ENCODE data around the gene THEMIS. TPM values are rescaled to one million over a fixed set of nuclear protein-coding genes. Genes with fewer than 3 reads are reported as not detected.

Gene THEMIS
- polyA plus RNA-seq, 1 donor (not counting 4 experiments of a cell fraction or from before 2014, with no cell fraction given) = not detected

- dilution Hi-C loops (cut with MboI; ENCODE audit: extremely low pct_ligation_motif_present, low sequenced_read_pairs) = no loop called here
- TF ChIP-seq CTCF (optimal IDR thresholded peaks at IDR 0.05 in 1 of 3, IDR thresholded peaks at IDR 0.05 in 1 of 3, conservative IDR thresholded peaks at IDR 0.05 in 1 of 3; ENCODE audit: extremely low read depth in 1 of 3, insufficient read depth in 2 of 3, low read length in 3 of 3) = no peak
- no peak for TF ChIP-seq EZH2 (IDR thresholded peaks at IDR 0.05; ENCODE audit: low read length)
- FAIRE-seq (no peak), DNase-seq (ENCODE audit: low read depth, low spot score) (no peak)
- Histone ChIP-seq H3K4me2 (ENCODE audit: control insufficient read depth, extremely low read depth, insufficient read depth, low read depth, low read length) (no peak overlapping the region), H3K4me1 (ENCODE audit: control insufficient read depth, extremely low read depth, insufficient read depth, low read length) (peaks cover 6% of the 10 kb centered on the region), H3K9me1 (ENCODE audit: control insufficient read depth, extremely low read depth, insufficient read depth, low read length) (no peaks in the 10 kb centered on the region), H3K36me3 (ENCODE audit: control insufficient read depth in 2 of 2, extremely low read depth in 1 of 2, insufficient read depth in 2 of 2, low read length in 2 of 2) (no peaks in the 10 kb centered on the region), H3K27me3 (ENCODE audit: control insufficient read depth, extremely low read depth, insufficient read depth, low read length) (no peaks in the 10 kb centered on the region), H2AFZ (ENCODE audit: control insufficient read depth, low read length) (no peak overlapping the region), H3K4me3 (ENCODE audit: control insufficient read depth in 2 of 3, extremely low read depth in 1 of 3, insufficient read depth in 2 of 3, low read depth in 1 of 3, low read length in 3 of 3) (no peak overlapping the region), H3K27ac (ENCODE audit: control insufficient read depth, insufficient read depth, low read length) (no peak overlapping the region), H3K79me2 (ENCODE audit: control insufficient read depth, insufficient read depth, low read length) (no peaks in the 10 kb centered on the region), H3K9ac (ENCODE audit: control insufficient read depth, extremely low read depth, insufficient read depth, low read length) (no peak overlapping the region), H3K9me3 (ENCODE audit: control insufficient read depth, low read depth, low read length) (no peaks in the 10 kb centered on the region), H4K20me1 (ENCODE audit: control insufficient read depth, extremely low read depth, insufficient read depth, low read length) (no peaks in the 10 kb centered on the region)
Observed at GRCh38 chr6:127918506-127919427, 17.9 kb upstream of the THEMIS start.

- H4K20me1 ChIP-seq (ENCODE audit: control insufficient read depth, extremely low read depth, insufficient read depth, low read length) = no peaks in the 10 kb centered on the region
- DNase-seq (ENCODE audit: low read depth, low spot score) (no peak), FAIRE-seq (no peak)
- H3K4me2 ChIP-seq (ENCODE audit: control insufficient read depth, extremely low read depth, insufficient read depth, low read depth, low read length) = no peak overlapping the region
- no peak overlapping the region for H3K4me3 ChIP-seq (ENCODE audit: control insufficient read depth in 2 of 3, extremely low read depth in 1 of 3, insufficient read depth in 2 of 3, low read depth in 1 of 3, low read length in 3 of 3)
- no peak overlapping the region for H2AFZ ChIP-seq (ENCODE audit: control insufficient read depth, low read length)
- no peaks in the 10 kb centered on the region for H3K27me3 ChIP-seq (ENCODE audit: control insufficient read depth, extremely low read depth, insufficient read depth, low read length)
- dilution Hi-C loops (cut with MboI; ENCODE audit: extremely low pct_ligation_motif_present, low sequenced_read_pairs) = no loop called here
- no peaks in the 10 kb centered on the region for H3K36me3 ChIP-seq (ENCODE audit: control insufficient read depth in 2 of 2, extremely low read depth in 1 of 2, insufficient read depth in 2 of 2, low read length in 2 of 2)
- H3K4me1 ChIP-seq (ENCODE audit: control insufficient read depth, extremely low read depth, insufficient read depth, low read length) = peaks cover 6% of the 10 kb centered on the region
- no peaks in the 10 kb centered on the region for H3K9me1 ChIP-seq (ENCODE audit: control insufficient read depth, extremely low read depth, insufficient read depth, low read length)
- no peaks in the 10 kb centered on the region for H3K9me3 ChIP-seq (ENCODE audit: control insufficient read depth, low read depth, low read length)
- H3K27ac ChIP-seq (ENCODE audit: control insufficient read depth, insufficient read depth, low read length) = no peak overlapping the region
- no peak overlapping the region for H3K9ac ChIP-seq (ENCODE audit: control insufficient read depth, extremely low read depth, insufficient read depth, low read length)
- TF ChIP-seq CTCF (optimal IDR thresholded peaks at IDR 0.05 in 1 of 3, IDR thresholded peaks at IDR 0.05 in 1 of 3, conservative IDR thresholded peaks at IDR 0.05 in 1 of 3; ENCODE audit: extremely low read depth in 1 of 3, insufficient read depth in 2 of 3, low read length in 3 of 3) (no peak), EZH2 (IDR thresholded peaks at IDR 0.05; ENCODE audit: low read length) (no peak)
- no peaks in the 10 kb centered on the region for H3K79me2 ChIP-seq (ENCODE audit: control insufficient read depth, insufficient read depth, low read length)
Observed at GRCh38 chr6:127917766-127918165, 16.9 kb upstream of the THEMIS start.
